Superior temporal gyrus (tissue), 1 donor: Measurements from ENCODE around the gene SOCS7.

Experiments used
- DNase-seq: peaks from one replicate; pipeline ENCODE4 v3.0.0-alpha.2; 2016; ENCODE audit errors: extremely low spot score

The SOCS7 gene

GRCh38 chr17:38364741-38365140 is 13.1 kb downstream of the SOCS7 start:
- DNase-seq: no peak

GRCh38 chr17:38369124-38369886 is 17.7 kb downstream of the SOCS7 start:
- DNase-seq: no peak

- DNase-seq: no peak
Observed at GRCh38 chr17:38379448-38379847, 27.8 kb downstream of the SOCS7 start.

- DNase-seq: peak; percentile 56
Observed at GRCh38 chr17:38395090-38395489, 43.4 kb downstream of the SOCS7 start.

GRCh38 chr17:38397227-38397626 is 45.6 kb downstream of the SOCS7 start:
- DNase-seq: no peak

GRCh38 chr17:38400286-38400685 is 48.6 kb downstream of the SOCS7 start:
- DNase-seq: peak; percentile 40

GRCh38 chr17:38401459-38401858 is 49.8 kb downstream of the SOCS7 start:
- DNase-seq: no peak

GRCh38 chr17:38402897-38403296 is 51.3 kb downstream of the SOCS7 start:
- DNase-seq: no peak

- no peak for DNase-seq
Observed at GRCh38 chr17:38403491-38403890, 51.8 kb downstream of the SOCS7 start.

GRCh38 chr17:38404174-38404943 is 52.7 kb downstream of the SOCS7 start:
- DNase-seq: no peak

GRCh38 chr17:38405654-38406053 is 54.0 kb downstream of the SOCS7 start:
- no peak for DNase-seq

- no peak for DNase-seq
Observed at GRCh38 chr17:38410201-38410600, 58.6 kb downstream of the SOCS7 start.

GRCh38 chr17:38415250-38416194 is 63.9 kb downstream of the SOCS7 start:
- no peak for DNase-seq

- no peak for DNase-seq
Observed at GRCh38 chr17:38416840-38417209, 65.2 kb downstream of the SOCS7 start.

- DNase-seq: no peak
Observed at GRCh38 chr17:38417210-38417951, 65.7 kb downstream of the SOCS7 start.

- no peak for DNase-seq
Observed at GRCh38 chr17:38418062-38418692, 66.5 kb downstream of the SOCS7 start.

- DNase-seq: no peak
Observed at GRCh38 chr17:38418693-38419507, 67.3 kb downstream of the SOCS7 start.

- DNase-seq: no peak
Observed at GRCh38 chr17:38419508-38419981, 67.9 kb downstream of the SOCS7 start.

GRCh38 chr17:38420518-38420917 is 68.9 kb downstream of the SOCS7 start:
- DNase-seq: no peak
